PC-3 (cell line): ENCODE measurements around the gene VAV3.

Experiments
- CTCF ChIP-seq: fragments of 300-600 bp; sonication (generic); conservative IDR thresholded peaks from 2 replicates; pipeline ENCODE4 v1.5.1; 2017; ENCODE audit warnings: antibody characterized with exemption, low read depth, mild to moderate bottlenecking, low read length
- EZH2 ChIP-seq: fragments of 300-600 bp; sonication (generic); IDR thresholded peaks from one replicate; pipeline ENCODE4 v1.6.1; 2017; ENCODE audit warnings: antibody characterized with exemption, mild to moderate bottlenecking, low read length; ENCODE audit not compliant: unreplicated experiment

GRCh38 chr1:107674486-107674885 lies 290.5 kb downstream of the VAV3 start:
- TF ChIP-seq CTCF (no peak), EZH2 (no peak)
